Osteoblast (primary cell): Measurements from ENCODE around the gene SCN2A. TPM values are rescaled to one million over a fixed set of nuclear protein-coding genes. Genes with fewer than 3 reads are reported as not detected.

Source experiments
- DNase-seq: peaks from one replicate; pipeline ENCODE4 v3.0.0; 2011; ENCODE audit warnings: low spot score, mixed read lengths; ENCODE audit not compliant: insufficient read length; ENCODE audit errors: missing footprints
- H2AFZ ChIP-seq: 2 replicates; pipeline ENCODE4 v1.6.0; 2011; ENCODE audit warnings: mild to moderate bottlenecking, low read length
- H3K27ac ChIP-seq: 2 replicates; pipeline ENCODE4 v1.5.1; 2011; ENCODE audit warnings: mild to moderate bottlenecking, low read depth, low read length, moderate library complexity
- H3K27me3 ChIP-seq: 2 replicates; pipeline ENCODE4 v1.6.0; 2012; ENCODE audit warnings: mild to moderate bottlenecking, control low read depth, inconsistent platforms, low read length, moderate library complexity; ENCODE audit not compliant: insufficient read depth
- H3K36me3 ChIP-seq: 2 replicates; pipeline ENCODE4 v1.5.1; 2011; ENCODE audit warnings: mild to moderate bottlenecking, low read length, control low read depth, moderate library complexity; ENCODE audit not compliant: insufficient read depth
- H3K4me1 ChIP-seq: 2 replicates; pipeline ENCODE4 v1.5.1; 2011; ENCODE audit warnings: mild to moderate bottlenecking, low read length, control low read depth, moderate library complexity; ENCODE audit not compliant: insufficient read depth
- H3K4me2 ChIP-seq: 2 replicates; pipeline ENCODE4 v1.6.0; 2011; ENCODE audit warnings: mild to moderate bottlenecking, low read length; ENCODE audit not compliant: insufficient read depth
- H3K4me3 ChIP-seq: fragments of 200-600 bp; sonication (generic); 3 replicates; pipeline ENCODE4 v1.5.1; 2012; ENCODE audit warnings: mild to moderate bottlenecking, low read length, inconsistent platforms; ENCODE audit not compliant: insufficient read depth
- H3K79me2 ChIP-seq: 2 replicates; pipeline ENCODE4 v1.6.0; 2012; ENCODE audit warnings: mild to moderate bottlenecking, low read length, control low read depth, inconsistent platforms; ENCODE audit not compliant: insufficient read depth
- H3K9me3 ChIP-seq: 2 replicates; pipeline ENCODE4 v1.5.1; 2011; ENCODE audit warnings: low read depth, low read length, control low read depth
- H4K20me1 ChIP-seq: 2 replicates; pipeline ENCODE4 v1.6.0; 2012; ENCODE audit warnings: mild to moderate bottlenecking, low read length, control low read depth; ENCODE audit not compliant: insufficient read depth
- total RNA-seq: library from RNA; depleted of rRNA; stranded (reverse); fragments of >200 nt; gene quantifications from 2 replicates; pipeline ENCODE4 v1.2.3, GENCODE V29; 2012
- TF ChIP-seq, protein P1 (sequence below): IDR thresholded peaks from 2 replicates; pipeline ENCODE4 v1.5.1; 2011; ENCODE audit warnings: mild to moderate bottlenecking, low read depth, low read length, moderate library complexity; ENCODE audit errors: extremely low read depth

SCN2A gene
- total RNA-seq, 1 donor = 2.2 TPM

DNA sequence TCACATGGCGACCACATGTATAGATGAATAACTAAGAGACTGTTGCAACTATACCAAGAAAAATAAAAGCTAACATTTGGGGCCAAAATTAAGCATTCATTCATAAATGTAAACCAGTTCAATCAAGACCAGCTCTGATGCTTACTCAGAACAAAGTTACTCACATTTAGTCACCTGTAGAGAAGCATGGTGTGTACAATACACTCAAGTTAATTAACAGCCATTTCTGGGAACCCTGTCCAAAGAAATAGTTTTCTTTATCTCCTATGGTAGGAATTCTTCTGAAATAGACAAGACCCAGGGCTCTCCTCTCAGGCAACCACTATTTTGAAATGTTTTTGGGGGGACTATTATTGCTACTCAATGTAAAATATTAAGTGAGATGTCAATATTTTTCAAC is 37.0 kb upstream of the SCN2A start:
- no peaks in the 10 kb centered on the region for H3K79me2 ChIP-seq
- DNase-seq = no peak
- no peaks in the 10 kb centered on the region for H3K4me1 ChIP-seq
- H4K20me1 ChIP-seq = no peaks in the 10 kb centered on the region
- TF ChIP-seq, protein P1, sequence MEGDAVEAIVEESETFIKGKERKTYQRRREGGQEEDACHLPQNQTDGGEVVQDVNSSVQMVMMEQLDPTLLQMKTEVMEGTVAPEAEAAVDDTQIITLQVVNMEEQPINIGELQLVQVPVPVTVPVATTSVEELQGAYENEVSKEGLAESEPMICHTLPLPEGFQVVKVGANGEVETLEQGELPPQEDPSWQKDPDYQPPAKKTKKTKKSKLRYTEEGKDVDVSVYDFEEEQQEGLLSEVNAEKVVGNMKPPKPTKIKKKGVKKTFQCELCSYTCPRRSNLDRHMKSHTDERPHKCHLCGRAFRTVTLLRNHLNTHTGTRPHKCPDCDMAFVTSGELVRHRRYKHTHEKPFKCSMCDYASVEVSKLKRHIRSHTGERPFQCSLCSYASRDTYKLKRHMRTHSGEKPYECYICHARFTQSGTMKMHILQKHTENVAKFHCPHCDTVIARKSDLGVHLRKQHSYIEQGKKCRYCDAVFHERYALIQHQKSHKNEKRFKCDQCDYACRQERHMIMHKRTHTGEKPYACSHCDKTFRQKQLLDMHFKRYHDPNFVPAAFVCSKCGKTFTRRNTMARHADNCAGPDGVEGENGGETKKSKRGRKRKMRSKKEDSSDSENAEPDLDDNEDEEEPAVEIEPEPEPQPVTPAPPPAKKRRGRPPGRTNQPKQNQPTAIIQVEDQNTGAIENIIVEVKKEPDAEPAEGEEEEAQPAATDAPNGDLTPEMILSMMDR = no peak
- H3K4me3 ChIP-seq = no peak overlapping the region
- no peak overlapping the region for H3K4me2 ChIP-seq
- H3K9me3 ChIP-seq = no peaks in the 10 kb centered on the region
- H3K36me3 ChIP-seq = no peaks in the 10 kb centered on the region
- H3K27me3 ChIP-seq = peaks cover 2% of the 10 kb centered on the region
- H3K27ac ChIP-seq = no peak overlapping the region
- H2AFZ ChIP-seq = no peak overlapping the region

DNA sequence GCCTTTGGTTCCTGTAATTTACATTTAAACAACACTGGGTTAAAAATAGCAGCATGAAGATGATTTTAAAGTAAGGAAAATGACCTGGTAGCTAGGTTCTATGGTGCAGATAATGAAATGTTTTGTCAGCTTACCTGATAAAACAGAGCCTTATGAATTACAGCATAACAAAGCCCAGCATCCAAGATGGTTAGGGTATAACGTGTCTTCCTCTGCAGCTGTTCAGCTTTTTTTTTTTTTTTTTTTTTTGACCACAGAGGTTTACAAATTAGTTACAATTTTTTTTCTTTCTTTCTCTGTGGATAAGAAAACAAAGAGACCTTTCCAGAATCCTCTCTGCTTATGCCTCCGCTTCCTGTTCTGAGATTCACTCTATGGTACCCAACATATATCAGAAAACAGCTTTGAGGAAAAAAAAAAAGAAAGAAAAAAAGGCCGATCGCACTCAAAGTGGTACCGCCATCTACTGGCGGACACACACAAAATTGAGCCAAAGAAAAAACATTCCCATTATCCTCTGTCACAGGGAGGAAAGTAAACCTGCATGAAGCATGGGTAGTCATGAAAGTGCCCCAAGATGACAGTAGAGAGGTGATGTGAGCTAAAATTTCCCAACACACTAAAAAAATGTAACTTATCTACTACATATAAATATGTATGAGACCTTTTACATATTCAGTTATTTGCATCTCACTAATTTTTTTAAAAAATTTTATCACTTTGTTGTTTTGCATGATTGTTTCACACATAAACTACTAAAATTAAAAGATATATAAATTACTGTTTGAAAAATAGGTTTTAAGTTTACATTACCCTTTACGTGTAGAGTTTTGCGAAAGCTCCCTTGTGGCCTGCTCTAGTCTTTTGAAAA is 35.3 kb upstream of the SCN2A start, which contains the start of gene SCN3A:
Gene SCN3A (minus strand): TSS at position 362 of the 871 bp plus-strand sequence. CDS start 27,656 bp downstream, outside the sequence.
- TF ChIP-seq, protein P1 = peak; percentile 80
- Histone ChIP-seq H2AFZ (no peak within 1 kb of the TSS), H3K4me3 (no peak within 1 kb of the TSS)

DNA sequence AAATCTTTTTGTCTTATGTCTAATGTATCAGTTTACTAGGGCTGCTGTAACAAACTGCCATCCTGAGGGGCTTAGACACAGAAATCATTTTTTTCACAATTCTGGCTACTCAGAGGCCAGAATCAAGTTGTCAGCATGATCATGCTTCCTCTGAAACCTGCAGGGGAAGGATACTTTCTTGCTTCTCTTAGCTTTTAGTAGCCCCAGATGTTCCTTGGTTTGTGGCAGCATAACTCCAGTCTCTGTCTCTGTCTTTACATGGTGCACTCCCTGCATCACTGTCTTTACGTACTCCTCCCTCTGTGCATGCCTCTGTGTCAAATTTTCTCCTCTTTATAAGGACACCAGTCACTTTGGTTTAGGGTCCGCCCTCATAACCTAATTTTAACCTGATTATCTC is 33.3 kb upstream of the SCN2A start:
- DNase-seq = no peak
- no peaks in the 10 kb centered on the region for H3K4me1 ChIP-seq
- no peak overlapping the region for H3K4me3 ChIP-seq
- H3K36me3 ChIP-seq = no peaks in the 10 kb centered on the region
- no peaks in the 10 kb centered on the region for H4K20me1 ChIP-seq
- H3K4me2 ChIP-seq = no peak overlapping the region
- H3K79me2 ChIP-seq = no peaks in the 10 kb centered on the region
- TF ChIP-seq, protein P1 = no peak
- H2AFZ ChIP-seq = no peak overlapping the region
- no peaks in the 10 kb centered on the region for H3K9me3 ChIP-seq
- H3K27me3 ChIP-seq = peaks cover 2% of the 10 kb centered on the region
- no peak overlapping the region for H3K27ac ChIP-seq

More for the DNA sequence above, 35.3 kb upstream of the SCN2A start, which contains the start of gene SCN3A:
- Histone ChIP-seq H3K4me1 (no peaks in the 10 kb centered on the region), H3K79me2 (no peaks in the 10 kb centered on the region), H3K27ac (no peak within 1 kb of the TSS), H4K20me1 (no peaks in the 10 kb centered on the region), H3K36me3 (no peaks in the 10 kb centered on the region), H3K9me3 (no peaks in the 10 kb centered on the region), H3K4me2 (no peak within 1 kb of the TSS), H3K27me3 (peaks cover 2% of the 10 kb centered on the region)
- DNase-seq = peak; percentile 15

DNA sequence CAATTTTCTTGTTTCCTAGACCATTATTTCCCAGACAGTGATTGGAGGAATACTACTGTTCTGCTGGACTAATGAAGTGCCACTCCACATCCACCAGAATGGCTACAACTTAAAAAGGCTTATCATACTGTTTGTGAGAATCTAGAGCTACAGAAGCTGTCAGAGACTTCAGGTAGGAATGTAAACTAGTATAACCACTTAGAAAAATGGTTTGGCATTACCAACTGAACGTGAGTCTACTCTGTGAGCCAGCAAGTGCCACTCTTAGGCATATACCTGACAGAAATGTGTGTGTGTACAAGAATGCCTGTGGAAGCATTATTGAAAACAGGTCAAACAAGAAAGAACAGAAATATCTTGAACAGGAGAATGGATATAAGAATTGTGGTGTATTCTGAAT is 31.1 kb upstream of the SCN2A start:
- Histone ChIP-seq H4K20me1 (no peaks in the 10 kb centered on the region), H3K27me3 (peaks cover 2% of the 10 kb centered on the region), H3K4me2 (no peak overlapping the region), H3K4me1 (no peaks in the 10 kb centered on the region), H3K4me3 (no peak overlapping the region), H3K79me2 (no peaks in the 10 kb centered on the region), H3K27ac (no peak overlapping the region), H2AFZ (no peak overlapping the region), H3K9me3 (no peaks in the 10 kb centered on the region), H3K36me3 (no peaks in the 10 kb centered on the region)
- no peak for DNase-seq
- TF ChIP-seq, protein P1 = no peak
